Measurements from ENCODE around the gene ATP1B2.

The ATP1B2 gene

GRCh38 chr17:7685533-7686221 is 35.0 kb downstream of the ATP1B2 start:
- DNase-seq (ENCODE audit: low read depth) = peak; percentile 87

DNA sequence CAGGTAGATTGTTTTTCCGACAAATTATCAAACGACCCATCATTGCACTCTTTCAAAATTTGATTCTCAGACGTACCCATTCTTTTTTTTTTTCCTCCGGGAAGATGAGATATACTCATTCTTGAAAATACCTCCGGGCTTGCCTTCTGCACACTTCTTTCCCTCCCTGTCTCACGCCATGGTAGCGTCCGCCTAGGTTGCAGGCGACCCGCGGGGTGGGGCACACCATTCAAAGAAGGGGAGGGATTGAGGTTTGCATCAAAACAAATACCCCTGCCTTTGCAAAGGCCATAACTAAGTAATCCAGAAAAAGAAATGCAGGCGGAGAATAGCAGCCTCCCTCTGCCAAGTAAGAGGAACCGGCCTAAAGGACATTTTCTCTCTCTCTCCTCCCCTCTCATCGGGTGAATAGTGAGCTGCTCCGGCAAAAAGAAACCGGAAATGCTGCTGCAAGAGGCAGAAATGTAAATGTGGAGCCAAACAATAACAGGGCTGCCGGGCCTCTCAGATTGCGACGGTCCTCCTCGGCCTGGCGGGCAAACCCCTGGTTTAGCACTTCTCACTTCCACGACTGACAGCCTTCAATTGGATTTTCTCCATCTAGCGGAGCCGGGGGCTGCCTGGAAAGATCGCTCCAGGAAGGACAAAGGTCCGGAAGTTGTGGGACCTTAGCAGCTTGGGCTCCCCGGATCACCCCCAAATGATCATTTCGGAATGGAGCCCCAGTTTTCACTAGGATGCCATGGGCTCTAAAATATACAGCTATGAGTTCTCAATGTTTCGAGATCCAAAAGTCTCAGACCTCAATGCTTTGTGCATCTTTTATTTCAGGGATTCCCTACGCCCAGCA is 35.7 kb downstream of the ATP1B2 start:
- peak; percentile 69 for DNase-seq (ENCODE audit: low read depth)

DNA sequence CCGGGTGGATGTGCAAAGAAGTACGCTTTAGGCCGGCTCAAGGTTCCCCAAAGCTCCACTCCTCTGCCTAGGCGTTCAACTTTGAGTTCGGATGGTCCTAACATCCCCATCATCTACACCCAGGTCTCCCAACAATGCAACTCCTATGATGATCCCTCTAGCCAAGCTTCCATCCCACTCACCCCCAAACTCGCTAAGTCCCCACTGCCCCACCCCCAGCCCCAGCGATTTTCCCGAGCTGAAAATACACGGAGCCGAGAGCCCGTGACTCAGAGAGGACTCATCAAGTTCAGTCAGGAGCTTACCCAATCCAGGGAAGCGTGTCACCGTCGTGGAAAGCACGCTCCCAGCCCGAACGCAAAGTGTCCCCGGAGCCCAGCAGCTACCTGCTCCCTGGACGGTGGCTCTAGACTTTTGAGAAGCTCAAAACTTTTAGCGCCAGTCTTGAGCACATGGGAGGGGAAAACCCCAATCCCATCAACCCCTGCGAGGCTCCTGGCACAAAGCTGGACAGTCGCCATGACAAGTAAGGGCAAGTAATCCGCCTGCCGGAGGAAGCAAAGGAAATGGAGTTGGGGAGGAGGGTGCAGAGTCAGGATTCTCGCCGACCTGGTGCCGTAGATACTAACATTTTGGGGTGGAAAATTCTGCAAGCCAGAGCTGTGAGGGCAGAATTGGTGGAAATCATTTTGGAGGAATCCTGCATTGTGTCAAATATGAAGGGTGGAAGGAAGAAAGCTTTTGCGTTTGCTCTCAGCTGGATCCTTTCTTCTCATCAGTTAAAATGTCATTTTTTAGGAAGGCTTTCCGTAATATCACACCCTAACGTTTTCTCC is 36.6 kb downstream of the ATP1B2 start, which contains the start of gene TP53:
Gene TP53, minus strand, starts transcription at position 419 of the 836 bp plus-strand sequence. CDS start 10,896 bp downstream, outside the sequence.
- DNase-seq (ENCODE audit: low read depth) = peak; percentile 85

DNA sequence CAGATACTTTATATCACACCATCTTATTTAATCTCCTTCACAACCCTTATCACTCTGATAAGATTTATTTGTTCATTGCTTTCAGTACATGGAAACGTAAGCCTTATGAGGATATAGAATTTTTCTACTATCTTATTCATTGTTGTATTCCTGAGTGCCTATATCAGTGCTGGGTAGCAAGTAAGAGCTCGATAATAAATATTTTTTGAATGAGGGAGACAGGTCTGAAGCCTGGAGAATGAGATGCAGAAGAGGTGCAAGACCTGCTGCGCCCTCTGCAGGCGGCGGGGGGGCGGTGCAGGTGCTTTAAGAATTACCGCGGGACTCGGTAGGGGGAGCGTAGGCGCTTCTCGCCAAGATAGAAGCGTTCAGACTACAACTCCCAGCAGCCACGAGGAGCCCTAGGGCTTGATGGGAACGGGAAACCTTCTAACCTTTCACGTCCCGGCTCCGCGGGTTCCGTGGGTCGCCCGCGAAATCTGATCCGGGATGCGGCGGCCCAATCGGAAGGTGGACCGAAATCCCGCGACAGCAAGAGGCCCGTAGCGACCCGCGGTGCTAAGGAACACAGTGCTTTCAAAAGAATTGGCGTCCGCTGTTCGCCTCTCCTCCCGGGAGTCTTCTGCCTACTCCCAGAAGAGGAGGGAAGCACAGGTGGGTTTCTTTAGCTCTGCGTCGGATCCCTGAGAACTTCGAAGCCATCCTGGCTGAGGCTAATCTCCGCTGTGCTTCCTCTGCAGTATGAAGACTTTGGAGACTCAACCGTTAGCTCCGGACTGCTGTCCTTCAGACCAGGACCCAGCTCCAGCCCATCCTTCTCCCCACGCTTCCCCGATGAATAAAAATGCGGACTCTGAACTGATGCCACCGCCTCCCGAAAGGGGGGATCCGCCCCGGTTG is 37.4 kb downstream of the ATP1B2 start, which contains the start of gene WRAP53:
Gene WRAP53, plus strand, starts transcription at position 570 of the 900 bp plus-strand sequence. Its CDS starts 172 bp downstream, at position 742.
- DNase-seq (ENCODE audit: low read depth) = peak; percentile 92

DNA sequence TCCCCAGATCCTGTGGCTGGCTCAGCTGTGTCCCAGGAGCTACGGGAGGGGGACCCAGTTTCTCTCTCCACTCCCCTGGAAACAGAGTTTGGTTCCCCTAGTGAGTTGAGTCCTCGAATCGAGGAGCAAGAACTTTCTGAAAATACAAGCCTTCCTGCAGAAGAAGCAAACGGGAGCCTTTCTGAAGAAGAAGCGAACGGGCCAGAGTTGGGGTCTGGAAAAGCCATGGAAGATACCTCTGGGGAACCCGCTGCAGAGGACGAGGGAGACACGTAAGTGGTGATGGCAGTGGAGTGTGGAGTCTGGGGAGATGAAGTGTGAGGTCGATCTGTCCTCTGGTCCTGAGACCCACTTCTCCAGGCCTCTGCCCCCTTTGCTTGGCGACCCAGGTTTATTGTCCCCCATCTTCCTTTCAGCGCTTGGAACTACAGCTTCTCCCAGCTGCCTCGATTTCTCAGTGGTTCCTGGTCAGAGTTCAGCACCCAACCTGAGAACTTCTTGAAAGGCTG is 38.1 kb downstream of the ATP1B2 start:
- no peak for DNase-seq (ENCODE audit: low read depth)

- no peak for DNase-seq (ENCODE audit: low read depth)
Observed at GRCh38 chr17:7695586-7695985, 44.9 kb downstream of the ATP1B2 start.

DNA sequence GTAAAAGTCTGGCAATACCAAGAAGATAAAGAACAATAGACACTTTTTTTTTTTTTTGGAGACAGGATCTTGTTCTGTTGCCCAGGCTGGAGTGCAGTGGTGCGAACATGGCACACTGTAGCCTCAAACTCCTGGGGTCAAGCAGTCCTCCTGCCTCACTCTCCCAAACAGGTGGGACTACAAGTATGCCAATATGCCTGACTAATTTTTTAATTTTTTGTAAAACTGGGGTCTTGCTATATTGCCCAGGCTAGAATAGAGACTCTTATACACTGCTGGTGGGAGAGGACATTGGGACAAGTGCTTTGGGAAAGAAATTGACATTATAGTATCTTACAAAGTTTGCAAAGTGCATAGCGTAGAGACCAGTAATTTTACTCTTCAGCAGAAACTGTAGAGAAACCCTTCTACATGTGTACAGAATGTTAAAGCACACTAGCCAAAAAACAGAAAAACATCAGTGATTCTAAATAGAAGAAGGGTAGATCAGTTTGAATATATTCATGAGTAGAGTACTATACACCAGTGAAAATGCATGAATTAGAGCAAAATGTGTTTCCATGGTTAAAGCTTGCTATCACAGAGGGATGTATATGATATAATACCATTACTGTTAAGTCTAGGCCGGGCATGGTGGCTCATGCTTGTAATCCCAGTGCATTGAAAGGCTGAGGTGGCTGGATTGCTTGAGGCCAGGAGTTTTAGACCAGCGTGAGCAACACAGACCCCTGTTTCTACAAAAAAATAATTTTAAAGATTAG is 47.3 kb downstream of the ATP1B2 start:
- no peak for DNase-seq (ENCODE audit: low read depth)

- DNase-seq (ENCODE audit: low read depth) = no peak
Observed at GRCh38 chr17:7700510-7700909, 49.8 kb downstream of the ATP1B2 start.

DNA sequence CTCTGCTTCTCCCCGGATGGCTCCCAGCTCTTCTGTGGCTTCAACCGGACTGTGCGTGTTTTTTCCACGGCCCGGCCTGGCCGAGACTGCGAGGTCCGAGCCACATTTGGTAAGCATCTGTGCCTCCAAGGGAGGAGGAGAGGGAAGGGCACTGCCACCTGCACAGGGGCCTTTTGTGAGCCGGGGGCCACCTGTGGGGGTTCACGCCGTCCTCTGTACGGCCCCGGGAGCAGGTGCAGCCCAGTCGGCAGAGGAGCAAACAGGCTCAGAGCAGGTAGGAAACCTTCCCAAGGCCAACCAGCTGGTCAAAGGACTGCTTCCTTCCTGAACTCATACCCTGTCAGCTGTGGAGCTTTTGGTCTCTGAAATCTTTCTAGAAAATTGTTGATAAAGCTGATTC is 51.0 kb downstream of the ATP1B2 start:
- DNase-seq (ENCODE audit: low read depth) = no peak

GRCh38 chr17:7702776-7703175 is 52.0 kb downstream of the ATP1B2 start:
- no peak for DNase-seq (ENCODE audit: low read depth)

DNA sequence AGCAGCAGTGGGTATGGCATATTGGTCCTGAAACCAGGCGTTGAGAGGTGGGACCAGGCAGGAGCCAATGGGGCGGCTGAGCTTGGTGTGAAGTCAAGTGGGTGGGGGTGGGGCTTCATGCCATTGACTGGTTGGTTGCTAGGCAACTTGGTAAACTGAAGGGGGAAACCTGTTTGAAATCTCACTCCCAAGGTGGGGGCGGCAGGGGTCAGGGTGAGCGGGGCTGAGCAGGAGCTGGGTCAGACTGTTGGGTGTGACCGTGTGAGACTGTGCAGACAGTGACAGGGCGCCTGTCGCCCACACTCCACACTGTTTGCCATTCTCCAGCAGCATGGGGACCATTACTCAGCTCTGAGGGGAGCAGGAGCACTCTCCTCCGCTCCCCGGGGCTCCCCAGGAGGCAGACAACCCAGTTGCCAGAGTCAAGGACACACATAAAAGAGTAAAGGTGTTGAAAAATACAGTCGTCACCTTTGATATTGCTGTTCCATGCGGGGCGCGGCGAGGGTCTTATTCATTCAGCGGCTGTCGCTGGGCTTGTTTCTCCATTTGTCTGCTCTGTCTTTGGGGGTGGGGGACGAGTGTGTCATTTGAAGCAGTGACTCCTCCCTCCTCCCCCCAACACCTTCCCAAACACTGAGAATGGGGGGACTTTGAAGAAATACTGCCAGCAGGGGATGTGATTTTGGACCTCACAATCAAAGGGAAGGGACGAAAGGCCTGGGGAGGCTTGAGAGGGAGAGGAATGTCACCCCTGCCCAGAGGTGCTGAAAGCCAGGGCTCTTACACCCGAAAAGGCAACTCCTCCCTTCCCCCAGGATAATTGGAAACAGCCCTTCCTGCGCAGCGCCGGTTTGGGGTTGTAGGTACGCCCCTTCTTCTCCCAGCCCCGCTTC is 53.1 kb downstream of the ATP1B2 start:
- no peak for DNase-seq (ENCODE audit: low read depth)

DNA sequence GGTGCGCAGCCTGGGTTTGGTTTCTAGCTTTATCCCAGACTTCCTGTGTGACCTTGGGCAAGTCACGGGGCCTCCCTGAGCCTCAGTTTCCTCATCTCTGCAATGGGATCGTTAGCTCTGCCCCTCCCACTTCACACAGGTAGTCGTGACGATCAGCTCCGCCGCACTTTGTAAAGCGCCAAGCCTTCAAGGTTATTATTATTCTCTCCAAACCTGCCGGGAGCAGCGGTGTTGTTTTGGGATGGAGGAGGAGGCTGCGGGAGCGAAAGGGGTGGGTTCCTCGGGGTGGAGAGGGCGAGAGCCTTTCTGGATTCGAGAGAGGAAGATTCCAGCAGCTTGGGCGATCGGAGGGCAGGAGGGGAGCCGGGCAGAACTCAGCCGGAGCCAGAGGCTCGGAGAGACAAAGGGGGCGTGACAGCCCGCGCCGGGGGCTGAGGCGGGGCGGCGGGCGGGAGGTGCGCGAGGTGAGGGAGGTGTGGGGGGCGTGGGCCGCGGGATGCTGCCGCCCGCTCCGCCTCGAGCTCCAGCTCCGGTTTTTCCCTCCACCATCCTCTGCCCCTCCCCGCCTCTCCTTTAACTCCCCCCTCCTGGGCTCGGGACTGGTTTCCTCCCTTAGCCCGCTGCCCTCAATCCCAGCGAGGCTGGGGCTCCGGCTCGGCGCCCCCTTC is 54.0 kb downstream of the ATP1B2 start, which contains the start of gene EFNB3:
Gene EFNB3, plus strand, starts transcription at position 602 of the 668 bp plus-strand sequence. CDS start 397 bp downstream, outside the sequence.
- no peak for DNase-seq (ENCODE audit: low read depth)

GRCh38 chr17:7705269-7706255 is 54.8 kb downstream of the ATP1B2 start:
- DNase-seq (ENCODE audit: low read depth) = no peak

DNA sequence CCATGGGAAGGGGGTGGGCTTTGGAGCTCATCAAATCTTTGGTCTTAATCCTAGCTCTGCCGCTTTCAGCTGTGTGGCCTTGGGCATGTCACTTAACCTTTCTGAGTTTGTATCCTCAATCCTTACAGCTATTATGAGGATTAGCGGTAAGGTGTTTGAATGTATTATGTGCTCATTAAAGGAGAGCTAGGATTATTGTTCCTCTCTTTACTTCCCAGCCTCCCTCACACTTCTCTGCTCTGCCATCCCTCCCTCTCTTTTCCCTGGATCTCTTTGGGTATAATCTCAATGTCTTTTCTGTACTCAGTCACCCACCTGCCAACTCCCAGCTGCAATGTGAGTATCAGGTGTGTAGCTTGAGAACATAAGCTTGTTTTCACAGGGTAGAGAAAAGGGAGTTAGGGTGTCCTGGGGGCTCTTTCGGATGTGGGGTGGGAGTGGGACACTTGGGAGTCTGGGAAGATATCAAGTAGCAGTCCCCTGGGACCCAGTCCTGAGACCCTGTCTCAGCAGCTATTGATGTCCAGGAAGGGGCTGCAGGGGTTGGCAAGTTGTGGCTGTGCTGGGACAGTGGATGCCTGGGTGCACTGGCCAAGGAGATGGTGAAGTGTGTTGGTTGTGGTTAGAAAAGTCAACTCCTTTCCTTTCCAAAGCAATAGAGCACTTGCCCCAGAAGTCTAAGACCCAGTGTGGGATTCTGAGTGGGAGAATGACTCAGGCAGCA is 56.1 kb downstream of the ATP1B2 start:
- no peak for DNase-seq (ENCODE audit: low read depth)

Data from T follicular helper cell (primary cell).